Measurements from ENCODE around the gene MPPED1. TPM values are rescaled to one million over a fixed set of nuclear protein-coding genes. Genes with fewer than 3 reads are reported as not detected.

Gene MPPED1
- total and polyA plus RNA-seq, 2 of the 13 experiments (the other 11 are each of a cell fraction or from before 2014, with no cell fraction given): 0.77 TPM; not detected in 1

GRCh38 chr22:43493297-43493696, 81.5 kb downstream of the MPPED1 start (continued):
- TF ChIP-seq AKNA (CRISPR knock-in tag; IDR thresholded peaks at IDR 0.05; ENCODE audit: borderline replicate concordance) (no peak), ZSCAN25 (CRISPR knock-in tag; IDR thresholded peaks at IDR 0.05) (no peak), ZNF7 (CRISPR knock-in tag; IDR thresholded peaks at IDR 0.05) (no peak), ZNF350 (CRISPR knock-in tag; IDR thresholded peaks at IDR 0.05; ENCODE audit: borderline replicate concordance, low read depth) (no peak), ARID2 (CRISPR knock-in tag; IDR thresholded peaks at IDR 0.05; ENCODE audit: borderline replicate concordance) (no peak), ZBTB37 (CRISPR knock-in tag; IDR thresholded peaks at IDR 0.05) (no peak), ADNP (CRISPR knock-in tag; IDR thresholded peaks at IDR 0.05) (no peak), RFX1 (IDR thresholded peaks at IDR 0.05) (no peak), PAWR (CRISPR knock-in tag; IDR thresholded peaks at IDR 0.05; ENCODE audit: borderline replicate concordance) (no peak), ZMYM2 (CRISPR knock-in tag; IDR thresholded peaks at IDR 0.05) (no peak), PAXIP1 (CRISPR knock-in tag; conservative IDR thresholded peaks at IDR 0.05) (no peak), CHD4 (IDR thresholded peaks at IDR 0.05; ENCODE audit: borderline replicate concordance, low read length) (no peak)
